HG03103 (cell line): Measurements from ENCODE around the gene LGR5.

Experiments used
- ATAC-seq: cut with Tn5 transposase; IDR thresholded peaks from one replicate; pipeline ENCODE4 v1.9.1; 2021; ENCODE audit warnings: low read depth; ENCODE audit not compliant: unreplicated experiment

The LGR5 gene

DNA sequence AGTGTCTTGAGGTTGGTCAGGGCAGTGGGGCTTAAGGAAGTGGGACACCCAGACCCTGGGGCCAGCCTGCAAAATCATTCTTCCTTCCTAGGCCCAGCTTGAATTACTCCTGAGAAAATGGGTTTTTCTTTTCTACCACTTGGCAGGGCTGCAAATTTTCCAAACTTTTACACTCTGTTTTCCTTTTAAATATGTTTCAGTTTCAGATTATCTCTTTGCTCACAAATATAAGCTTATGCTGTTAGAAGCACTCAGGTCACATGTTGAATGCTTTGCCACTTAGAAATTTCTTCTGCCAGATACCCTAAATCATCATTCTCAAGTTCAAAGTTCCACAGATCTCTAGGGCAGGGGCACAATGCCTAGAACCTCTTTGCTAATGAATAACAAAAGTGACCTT, 2.9 kb upstream of the LGR5 start:
- no peak for ATAC-seq

DNA sequence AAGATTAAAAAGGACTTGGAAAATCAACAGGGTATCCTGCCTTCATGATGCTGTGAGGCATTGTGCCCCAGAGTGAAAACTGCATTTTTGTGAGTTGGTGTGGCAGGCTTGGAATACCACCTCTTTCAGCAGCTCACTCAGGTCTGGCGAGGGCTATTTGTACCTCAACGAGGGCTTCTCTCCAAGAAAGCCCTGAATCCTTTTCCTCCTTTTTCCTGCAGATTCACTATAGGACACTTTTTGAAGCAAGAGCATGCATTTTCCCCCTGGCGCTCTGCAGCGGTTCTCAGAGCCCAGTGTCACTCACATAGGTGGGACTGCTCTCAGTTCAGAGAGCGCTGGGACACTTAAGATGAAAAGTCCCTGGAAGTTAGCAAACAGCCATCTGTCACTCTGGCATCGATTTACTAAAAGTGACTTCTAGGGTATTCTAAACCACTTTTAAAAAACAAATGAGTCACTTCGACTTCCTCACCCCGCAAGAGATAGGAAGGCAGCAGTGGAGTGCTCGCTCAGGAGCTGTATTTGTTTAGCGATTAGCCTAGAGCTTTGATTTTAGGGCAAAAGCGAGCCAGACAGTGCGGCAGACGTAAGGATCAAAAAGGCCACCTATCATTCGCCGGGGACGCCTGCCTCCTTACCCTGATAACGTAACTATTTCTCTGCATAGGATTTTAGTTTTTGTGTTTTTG, 782 bp upstream of the LGR5 start:
- no peak for ATAC-seq

DNA sequence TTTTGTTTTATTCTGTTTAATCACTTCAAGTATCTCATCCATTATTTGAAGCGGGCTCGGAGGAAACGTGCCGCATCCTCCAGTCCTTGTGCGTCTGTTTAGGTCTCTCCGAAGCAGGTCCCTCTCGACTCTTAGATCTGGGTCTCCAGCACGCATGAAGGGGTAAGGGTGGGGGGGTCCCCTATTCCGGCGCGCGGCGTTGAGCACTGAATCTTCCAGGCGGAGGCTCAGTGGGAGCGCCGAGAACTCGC, 311 bp upstream of the LGR5 start:
- ATAC-seq = no peak

GRCh38 chr12:71440345-71440762, 756 bp downstream of the LGR5 start:
- no peak for ATAC-seq

GRCh38 chr12:71440763-71441748, 1.5 kb downstream of the LGR5 start:
- ATAC-seq = no peak

- ATAC-seq = no peak
Observed at GRCh38 chr12:71441836-71442566, 2.4 kb downstream of the LGR5 start.

DNA sequence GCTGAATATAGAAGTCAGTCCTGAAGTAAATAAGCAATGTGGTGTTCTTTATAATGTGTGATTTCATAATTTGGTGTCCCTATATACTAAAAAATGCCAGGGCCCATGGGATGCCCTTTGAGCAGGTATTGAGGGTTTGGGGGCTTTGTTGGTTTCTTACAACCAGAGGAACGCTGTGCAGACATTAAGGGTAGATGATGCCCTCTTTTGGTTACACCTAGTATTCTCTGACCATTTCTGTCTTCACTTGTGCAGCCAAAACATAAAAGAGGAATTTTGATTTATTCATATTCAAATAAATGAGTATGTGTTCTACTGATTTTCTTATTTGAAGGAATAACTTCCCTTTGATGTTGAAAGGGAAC, 3.0 kb downstream of the LGR5 start:
- ATAC-seq = no peak

DNA sequence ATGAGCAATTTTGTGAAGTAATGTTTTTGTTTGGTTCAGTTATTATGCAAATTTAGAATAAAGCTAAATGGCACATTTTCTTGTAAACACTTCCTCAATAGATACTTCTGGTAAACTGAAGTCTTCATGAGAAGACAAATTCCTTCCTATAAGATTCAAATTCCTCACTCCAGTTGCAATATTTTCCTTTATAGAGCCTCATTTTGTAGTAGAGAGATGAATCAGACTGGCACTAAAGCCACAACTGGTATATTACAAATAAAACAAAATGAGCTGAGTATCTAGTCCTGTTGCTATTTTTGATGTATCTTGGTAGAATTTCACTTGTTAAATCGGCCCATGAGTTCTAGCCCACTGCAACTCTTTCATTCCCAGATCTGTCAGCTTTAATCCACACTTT, 5.5 kb downstream of the LGR5 start:
- ATAC-seq = no peak

DNA sequence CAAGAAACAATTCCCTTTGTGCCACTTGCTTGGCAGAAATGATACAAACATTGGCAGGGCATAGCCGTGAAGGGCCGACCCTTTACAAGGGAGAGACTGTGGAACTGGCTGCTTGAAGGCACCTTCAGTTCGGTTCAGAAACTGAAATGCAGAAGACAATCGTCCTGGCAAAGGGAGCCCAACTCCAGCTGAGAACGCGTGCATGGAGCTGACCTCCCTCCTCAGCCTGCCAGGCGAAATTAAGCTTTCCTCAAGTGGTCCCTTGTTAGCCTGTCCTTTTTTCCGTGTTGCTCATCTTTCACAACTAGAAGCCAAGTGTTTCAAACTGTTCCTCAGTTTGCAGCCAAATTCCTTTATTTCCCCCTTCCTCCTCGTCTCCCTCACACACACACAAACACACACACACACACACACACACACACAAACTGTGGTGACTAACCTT, 8.1 kb downstream of the LGR5 start:
- ATAC-seq = no peak

DNA sequence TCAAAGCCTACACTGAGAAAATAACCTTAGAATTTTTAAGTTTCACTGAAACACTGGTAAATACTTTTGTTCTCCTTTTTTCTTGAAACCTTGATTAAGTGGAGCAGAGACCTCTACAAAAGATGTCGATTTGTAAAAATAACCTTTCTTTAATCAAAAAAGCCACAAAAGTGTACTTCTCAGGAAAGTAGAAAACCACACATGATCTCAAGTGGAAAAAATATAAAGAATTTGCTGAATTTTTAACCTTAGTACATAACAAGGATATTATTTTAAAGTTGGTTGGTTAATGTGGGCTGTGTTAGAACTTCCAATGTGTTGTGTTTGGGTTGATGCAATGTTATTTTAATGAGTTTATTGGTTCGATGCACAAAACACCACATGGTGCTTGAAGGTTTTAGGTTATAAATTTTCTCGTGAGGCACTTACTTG, 8.6 kb downstream of the LGR5 start:
- ATAC-seq = no peak

DNA sequence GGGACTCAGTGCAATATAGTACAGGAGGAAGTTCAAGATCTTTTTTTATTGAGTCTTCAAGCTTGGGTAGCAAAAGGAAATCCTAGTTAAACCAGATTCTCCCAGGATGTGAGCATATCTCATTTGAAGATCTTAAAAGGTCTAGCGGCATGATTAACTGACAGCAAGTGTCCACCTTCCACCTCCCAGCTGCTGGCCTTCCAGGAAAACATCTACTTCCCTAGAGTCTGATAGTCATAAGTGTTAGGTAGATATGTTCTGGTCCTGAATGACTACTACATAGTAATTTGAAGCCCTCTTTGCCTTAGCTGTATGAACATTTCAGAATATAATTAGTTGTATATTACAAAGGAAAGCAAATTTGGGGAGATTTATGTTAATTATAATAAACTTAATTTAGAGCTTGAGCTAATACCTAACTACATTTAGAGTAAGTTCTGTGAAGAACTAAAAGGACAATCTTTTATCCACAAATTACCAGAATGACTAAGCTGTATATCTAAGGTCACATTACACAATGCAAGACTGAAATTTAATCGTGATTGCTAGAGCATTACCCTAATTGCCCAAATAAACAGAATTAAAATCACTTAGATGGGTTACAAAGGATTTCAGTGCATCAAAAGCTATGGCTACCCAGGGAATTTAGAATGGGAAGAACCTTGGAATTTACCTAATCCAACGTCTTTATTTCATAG, 9.9 kb downstream of the LGR5 start:
- ATAC-seq = no peak

- no peak for ATAC-seq
Observed at GRCh38 chr12:71452006-71452405, 12.4 kb downstream of the LGR5 start.

- no peak for ATAC-seq
Observed at GRCh38 chr12:71455028-71455737, 15.6 kb downstream of the LGR5 start.

- ATAC-seq = no peak
Observed at GRCh38 chr12:71456316-71456715, 16.7 kb downstream of the LGR5 start.

GRCh38 chr12:71456990-71457389, 17.4 kb downstream of the LGR5 start:
- ATAC-seq = no peak

GRCh38 chr12:71460318-71460717, 20.7 kb downstream of the LGR5 start:
- ATAC-seq = no peak

GRCh38 chr12:71460850-71461609, 21.4 kb downstream of the LGR5 start:
- ATAC-seq = no peak

DNA sequence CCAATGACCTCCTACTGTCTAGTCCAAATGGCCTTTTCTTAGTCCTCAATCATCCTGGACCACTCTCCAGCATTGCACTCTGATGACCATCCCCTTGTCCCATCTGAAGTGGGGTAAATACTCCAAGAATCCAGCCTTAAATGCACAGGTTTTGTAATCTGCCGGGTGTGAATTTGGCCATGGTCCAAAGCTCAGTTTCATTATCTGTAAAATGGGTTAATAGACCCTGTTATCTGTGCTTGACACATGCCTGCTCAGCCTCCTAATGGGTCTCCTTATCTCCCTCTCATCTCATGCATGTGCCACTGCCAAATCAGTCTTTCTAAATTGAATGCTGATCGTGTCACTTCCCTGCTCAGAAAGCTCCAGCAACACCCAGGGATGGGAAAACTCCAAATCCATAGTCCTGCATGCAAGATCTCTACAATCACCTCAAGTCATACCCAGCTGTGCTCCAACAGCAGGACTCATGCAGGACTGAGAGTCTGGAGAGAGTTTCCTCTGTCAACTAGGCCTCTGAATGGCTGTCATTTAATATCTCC, 22.3 kb downstream of the LGR5 start:
- no peak for ATAC-seq

- no peak for ATAC-seq
Observed at GRCh38 chr12:71465796-71466195, 26.2 kb downstream of the LGR5 start.
